Mucosa of descending colon (tissue), 3 donors: ENCODE data around the gene SH2D4B. TPM values are rescaled to one million over a fixed set of nuclear protein-coding genes. Genes with fewer than 3 reads are reported as not detected.

ENCODE experiments used
- ATAC-seq: fragments of 200-7000 bp; cut with Tn5 transposase; one replicate; pipeline ENCODE4 v1.9.1; 2020; ENCODE audit warnings: mild to moderate bottlenecking, moderate library complexity
- DNase-seq, 3 donors: peaks; one replicate each; pipeline ENCODE4 v3.0.0-alpha.2; 2020
- H3K36me3 ChIP-seq: fragments of 200-600 bp; one replicate; pipeline ENCODE4 v1.8.0; 2021; ENCODE audit warnings: low read depth, mild to moderate bottlenecking
- H3K4me1 ChIP-seq: fragments of 200-600 bp; one replicate; pipeline ENCODE4 v1.8.0; 2021; ENCODE audit warnings: low read depth, mild to moderate bottlenecking
- H3K4me3 ChIP-seq: fragments of 200-600 bp; one replicate; pipeline ENCODE4 v1.8.0; 2021; ENCODE audit warnings: mild to moderate bottlenecking
- H3K9me3 ChIP-seq: fragments of 200-600 bp; one replicate; pipeline ENCODE4 v1.8.0; 2021; ENCODE audit warnings: mild to moderate bottlenecking
- intact Hi-C, 2 donors: fragments of 100-400 bp; cut with DNase I in 1 of 2; cut with micrococcal nuclease in 1 of 2; formaldehyde crosslinking; loops; one replicate each; pipeline versions ENCODE4 v1.11.0 to v1.11.1; 2022; cut with DNase I, micrococcal nuclease
- total RNA-seq, 3 donors: library from RNA; stranded (reverse); fragmentation: NEBNext Ultra II Directional in 2 of 3; extraction: Animal tissue kit (Norgen Biotek cat#: 25700) in 2 of 3; gene quantifications; one replicate each; pipeline versions ENCODE4 v1.2.1 to v1.2.4, GENCODE V29; 2021 to 2023
- TF ChIP-seq, protein P1 (sequence below): fragments of 200-600 bp; IDR thresholded peaks from one replicate; pipeline ENCODE4 v1.8.0; 2022; ENCODE audit warnings: antibody characterized with exemption, mild to moderate bottlenecking
- donor health status: DM: no; HTN: no; CAD: no; lungs with moderate emphysema.
- donor health status: DM: no; HTN: no; CAD: no.
- donor health status: DM: no; HTN: yes; CAD: no.

The SH2D4B gene
- total RNA-seq, 3 donors from 2014 or later, result not detected

- Histone ChIP-seq H3K4me1 (peaks cover 30% of the 10 kb centered on the region), H3K9me3 (no peaks in the 10 kb centered on the region), H3K36me3 (peaks cover 3% of the 10 kb centered on the region), H3K4me3 (no peak overlapping the region)
- no peak for DNase-seq
- TF ChIP-seq, protein P1, sequence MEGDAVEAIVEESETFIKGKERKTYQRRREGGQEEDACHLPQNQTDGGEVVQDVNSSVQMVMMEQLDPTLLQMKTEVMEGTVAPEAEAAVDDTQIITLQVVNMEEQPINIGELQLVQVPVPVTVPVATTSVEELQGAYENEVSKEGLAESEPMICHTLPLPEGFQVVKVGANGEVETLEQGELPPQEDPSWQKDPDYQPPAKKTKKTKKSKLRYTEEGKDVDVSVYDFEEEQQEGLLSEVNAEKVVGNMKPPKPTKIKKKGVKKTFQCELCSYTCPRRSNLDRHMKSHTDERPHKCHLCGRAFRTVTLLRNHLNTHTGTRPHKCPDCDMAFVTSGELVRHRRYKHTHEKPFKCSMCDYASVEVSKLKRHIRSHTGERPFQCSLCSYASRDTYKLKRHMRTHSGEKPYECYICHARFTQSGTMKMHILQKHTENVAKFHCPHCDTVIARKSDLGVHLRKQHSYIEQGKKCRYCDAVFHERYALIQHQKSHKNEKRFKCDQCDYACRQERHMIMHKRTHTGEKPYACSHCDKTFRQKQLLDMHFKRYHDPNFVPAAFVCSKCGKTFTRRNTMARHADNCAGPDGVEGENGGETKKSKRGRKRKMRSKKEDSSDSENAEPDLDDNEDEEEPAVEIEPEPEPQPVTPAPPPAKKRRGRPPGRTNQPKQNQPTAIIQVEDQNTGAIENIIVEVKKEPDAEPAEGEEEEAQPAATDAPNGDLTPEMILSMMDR, result no peak
- intact Hi-C loops, result no loop called here
- peak; percentile 41 for ATAC-seq
Measured at GRCh38 chr10:80493522-80494051, 44.1 kb upstream of the SH2D4B start.

GRCh38 chr10:80496555-80497172 lies 41.0 kb upstream of the SH2D4B start:
- peaks cover 2% of the 10 kb centered on the region for H3K36me3 ChIP-seq
- intact Hi-C loops, result no loop called here
- no peaks in the 10 kb centered on the region for H3K9me3 ChIP-seq
- peaks cover 50% of the 10 kb centered on the region for H3K4me1 ChIP-seq
- TF ChIP-seq, protein P1, result no peak
- ATAC-seq (no peak), DNase-seq (no peak)
- no peak overlapping the region for H3K4me3 ChIP-seq

DNA sequence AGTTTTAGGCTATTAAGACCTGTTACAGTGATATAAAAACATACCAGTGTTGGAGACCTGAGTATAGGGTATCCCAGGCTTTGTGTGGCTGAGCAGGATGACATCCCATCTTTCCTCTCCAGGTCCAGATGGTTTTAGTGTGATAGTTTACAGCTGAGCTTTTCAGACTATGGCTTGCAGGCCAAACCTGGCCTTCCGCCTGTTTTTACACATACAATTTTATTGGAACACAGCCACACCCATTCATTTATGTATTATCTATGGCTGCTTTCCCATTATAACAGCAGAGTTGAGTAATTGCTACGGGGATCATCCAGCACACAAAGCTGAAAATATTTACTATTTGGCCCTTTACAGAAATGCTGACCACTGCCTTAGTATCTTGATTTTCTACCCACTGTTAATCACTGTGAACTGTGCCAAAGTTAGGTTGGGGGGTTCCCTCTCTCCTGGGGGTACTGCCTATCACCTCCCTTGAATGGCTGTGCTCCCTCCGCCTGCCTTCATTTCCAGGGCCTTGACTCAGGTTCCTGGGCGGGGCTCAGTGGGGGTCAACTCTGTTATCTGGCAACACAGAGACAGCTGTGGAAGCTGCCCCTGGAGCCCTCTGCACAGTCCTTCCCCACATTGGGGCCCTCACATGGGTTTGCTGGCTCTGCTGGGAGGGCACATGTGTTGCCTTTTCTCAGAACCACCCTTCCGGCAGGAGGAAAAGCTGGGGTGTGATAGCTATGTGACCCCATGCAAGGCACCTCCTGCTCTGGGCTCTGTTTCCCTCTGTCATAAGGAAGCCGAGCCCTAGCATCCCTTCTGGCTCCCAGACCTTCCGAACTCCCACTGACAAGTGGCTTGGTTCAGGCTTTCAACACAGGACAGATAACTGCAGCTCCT lies 40.3 kb upstream of the SH2D4B start:
- no peaks in the 10 kb centered on the region for H3K9me3 ChIP-seq
- DNase-seq (peak in 2 of 3 donors; percentile 51 to 56), ATAC-seq (peak; percentile 25)
- no peak overlapping the region for H3K4me3 ChIP-seq
- H3K36me3 ChIP-seq, result no peaks in the 10 kb centered on the region
- intact Hi-C loops, result no loop called here
- peaks cover 56% of the 10 kb centered on the region for H3K4me1 ChIP-seq
- TF ChIP-seq, protein P1, result no peak

- DNase-seq, result no peak
Measured at GRCh38 chr10:80498078-80498832, 39.4 kb upstream of the SH2D4B start.

More at GRCh38 chr10:80498078-80498832, 39.4 kb upstream of the SH2D4B start:
- no peak overlapping the region for H3K4me3 ChIP-seq
- no peak for ATAC-seq
- intact Hi-C loops, result no loop called here
- TF ChIP-seq, protein P1, result no peak
- H3K36me3 ChIP-seq, result no peaks in the 10 kb centered on the region
- H3K9me3 ChIP-seq, result no peaks in the 10 kb centered on the region
- H3K4me1 ChIP-seq, result peaks cover 64% of the 10 kb centered on the region
